Fibroblast of lung (primary cell): ENCODE measurements around the gene SUPT3H. TPM values are rescaled to one million over a fixed set of nuclear protein-coding genes. Genes with fewer than 3 reads are reported as not detected.

ENCODE experiments used
- DNase-seq, 2 donors: peaks; one replicate each; pipeline versions ENCODE4 v3.0.0 to v3.0.0-alpha.2; 2010; ENCODE audit warnings: low read depth in 2 of 2
- H2AFZ ChIP-seq: 2 replicates; pipeline ENCODE4 v1.5.1; 2012; ENCODE audit warnings: low read length, control low read depth, inconsistent platforms
- H3K27ac ChIP-seq: 2 replicates; pipeline ENCODE4 v1.5.1; 2011; ENCODE audit warnings: low read length, control low read depth; ENCODE audit not compliant: insufficient read depth
- H3K27me3 ChIP-seq: 2 replicates; pipeline ENCODE4 v1.5.1; 2011; ENCODE audit warnings: mild to moderate bottlenecking, low read length; ENCODE audit not compliant: control insufficient read depth, insufficient read depth
- H3K36me3 ChIP-seq: 2 replicates; pipeline ENCODE4 v1.5.1; 2011; ENCODE audit warnings: low read length; ENCODE audit not compliant: control insufficient read depth, insufficient read depth
- H3K4me1 ChIP-seq: 2 replicates; pipeline ENCODE4 v1.5.1; 2011; ENCODE audit warnings: low read length; ENCODE audit not compliant: control insufficient read depth, insufficient read depth; ENCODE audit errors: extremely low read depth
- H3K4me2 ChIP-seq: 2 replicates; pipeline ENCODE4 v1.5.1; 2011; ENCODE audit warnings: low read length, control low read depth; ENCODE audit not compliant: insufficient read depth; ENCODE audit errors: extremely low read depth
- H3K4me3 ChIP-seq, 4 experiments: fragments of 200-600 bp in 1 of 4; sonication (generic) in 1 of 4; replicated peaks in 1 of 4; 2 replicates each; pipeline ENCODE4 v1.5.1; 2011 to 2016; ENCODE audit warnings: low read length in 4 of 4, low read depth in 3 of 4, mild to moderate bottlenecking in 3 of 4, control low read depth in 2 of 4, inconsistent platforms in 1 of 4, mixed read lengths in 1 of 4; ENCODE audit not compliant: insufficient read depth in 1 of 4; ENCODE audit errors: control extremely low read depth in 1 of 4
- H3K79me2 ChIP-seq: 2 replicates; pipeline ENCODE4 v1.5.1; 2012; ENCODE audit warnings: mild to moderate bottlenecking, low read length, inconsistent platforms; ENCODE audit not compliant: control insufficient read depth, insufficient read depth
- H3K9ac ChIP-seq: 2 replicates; pipeline ENCODE4 v1.5.1; 2011; ENCODE audit warnings: mild to moderate bottlenecking, low read length, control low read depth; ENCODE audit not compliant: insufficient read depth
- H3K9me3 ChIP-seq: 2 replicates; pipeline ENCODE4 v1.5.1; 2012; ENCODE audit warnings: low read depth, low read length; ENCODE audit not compliant: control insufficient read depth, insufficient read depth
- H4K20me1 ChIP-seq: 2 replicates; pipeline ENCODE4 v1.5.1; 2011; ENCODE audit warnings: low read length; ENCODE audit not compliant: control insufficient read depth, insufficient read depth; ENCODE audit errors: extremely low read depth
- EZH2 ChIP-seq: IDR thresholded peaks from 2 replicates; pipeline ENCODE4 v1.5.1; 2012; ENCODE audit warnings: low read length, control low read depth, mild to moderate bottlenecking; ENCODE audit errors: missing control alignments
- polyA plus RNA-seq, 2 donors: library from polyadenylated mRNA; depleted of rRNA in 1 of 2; stranded (reverse) in 1 of 2; unstranded in 1 of 2; fragments of >200 nt; gene quantifications; 2 replicates each; pipeline ENCODE4 v1.2.1, GENCODE V29; 2011 to 2012; ENCODE audit warnings: missing spikeins in 1 of 2
- total RNA-seq: library from RNA; depleted of rRNA; stranded (reverse); fragments of >200 nt; gene quantifications from 2 replicates; pipeline ENCODE4 v1.2.1, GENCODE V29; 2014
- TF ChIP-seq, protein P1 (sequence below), 2 donors: IDR thresholded peaks in 1 of 2; conservative IDR thresholded peaks in 1 of 2; 1 replicate in 1 of 2; 2 replicates in 1 of 2; pipeline ENCODE4 v1.5.1; 2011 to 2012; ENCODE audit warnings: low read length in 2 of 2, control low read depth in 1 of 2, inconsistent platforms in 1 of 2, low read depth in 1 of 2, mild to moderate bottlenecking in 1 of 2

The SUPT3H gene
- total and polyA plus RNA-seq, 2 donors (not counting 1 experiment from before 2014, with no cell fraction given): 8.3 to 8.5 TPM

- no peaks in the 10 kb centered on the region for H3K27me3 ChIP-seq
- no peak overlapping the region for H3K4me2 ChIP-seq
- H2AFZ ChIP-seq: no peak overlapping the region
- no peak overlapping the region for H3K4me3 ChIP-seq
- no peaks in the 10 kb centered on the region for H3K79me2 ChIP-seq
- H3K4me1 ChIP-seq: no peaks in the 10 kb centered on the region
- no peak for TF ChIP-seq EZH2
- TF ChIP-seq, protein P1, sequence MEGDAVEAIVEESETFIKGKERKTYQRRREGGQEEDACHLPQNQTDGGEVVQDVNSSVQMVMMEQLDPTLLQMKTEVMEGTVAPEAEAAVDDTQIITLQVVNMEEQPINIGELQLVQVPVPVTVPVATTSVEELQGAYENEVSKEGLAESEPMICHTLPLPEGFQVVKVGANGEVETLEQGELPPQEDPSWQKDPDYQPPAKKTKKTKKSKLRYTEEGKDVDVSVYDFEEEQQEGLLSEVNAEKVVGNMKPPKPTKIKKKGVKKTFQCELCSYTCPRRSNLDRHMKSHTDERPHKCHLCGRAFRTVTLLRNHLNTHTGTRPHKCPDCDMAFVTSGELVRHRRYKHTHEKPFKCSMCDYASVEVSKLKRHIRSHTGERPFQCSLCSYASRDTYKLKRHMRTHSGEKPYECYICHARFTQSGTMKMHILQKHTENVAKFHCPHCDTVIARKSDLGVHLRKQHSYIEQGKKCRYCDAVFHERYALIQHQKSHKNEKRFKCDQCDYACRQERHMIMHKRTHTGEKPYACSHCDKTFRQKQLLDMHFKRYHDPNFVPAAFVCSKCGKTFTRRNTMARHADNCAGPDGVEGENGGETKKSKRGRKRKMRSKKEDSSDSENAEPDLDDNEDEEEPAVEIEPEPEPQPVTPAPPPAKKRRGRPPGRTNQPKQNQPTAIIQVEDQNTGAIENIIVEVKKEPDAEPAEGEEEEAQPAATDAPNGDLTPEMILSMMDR (conservative IDR thresholded peaks at IDR 0.05 in 1 of 2, IDR thresholded peaks at IDR 0.05 in 1 of 2; ENCODE audit: low read depth in 1 of 2, low read length in 2 of 2): no peak
- H3K27ac ChIP-seq: no peak overlapping the region
- H4K20me1 ChIP-seq: no peaks in the 10 kb centered on the region
- no peaks in the 10 kb centered on the region for H3K9me3 ChIP-seq
- no peaks in the 10 kb centered on the region for H3K36me3 ChIP-seq
- DNase-seq: peak in 1 of 2 donors; percentile 17
- no peak overlapping the region for H3K9ac ChIP-seq
These were observed 451.2 kb downstream of the SUPT3H start for GRCh38 chr6:44926556-44926955.

GRCh38 chr6:44925100-44925739 lies 452.5 kb downstream of the SUPT3H start:
- no peak overlapping the region for H3K4me2 ChIP-seq

GRCh38 chr6:44923444-44923843 lies 454.3 kb downstream of the SUPT3H start:
- Histone ChIP-seq H3K36me3 (no peaks in the 10 kb centered on the region), H3K4me3 (no peak overlapping the region), H4K20me1 (no peaks in the 10 kb centered on the region), H3K27me3 (no peaks in the 10 kb centered on the region), H2AFZ (no peak overlapping the region), H3K27ac (no peak overlapping the region), H3K79me2 (no peaks in the 10 kb centered on the region), H3K4me1 (no peaks in the 10 kb centered on the region), H3K4me2 (no peak overlapping the region), H3K9ac (no peak overlapping the region), H3K9me3 (no peaks in the 10 kb centered on the region)
- TF ChIP-seq, protein P1 (conservative IDR thresholded peaks at IDR 0.05 in 1 of 2, IDR thresholded peaks at IDR 0.05 in 1 of 2; ENCODE audit: low read depth in 1 of 2, low read length in 2 of 2): no peak
- TF ChIP-seq EZH2: no peak
- no peak for DNase-seq

More at GRCh38 chr6:44925100-44925739, 452.5 kb downstream of the SUPT3H start:
- Histone ChIP-seq H3K79me2 (no peaks in the 10 kb centered on the region), H3K9me3 (no peaks in the 10 kb centered on the region), H3K4me1 (no peaks in the 10 kb centered on the region), H3K27me3 (no peaks in the 10 kb centered on the region), H3K36me3 (no peaks in the 10 kb centered on the region), H3K9ac (no peak overlapping the region), H2AFZ (no peak overlapping the region), H4K20me1 (no peaks in the 10 kb centered on the region), H3K27ac (no peak overlapping the region), H3K4me3 (no peak overlapping the region)
- no peak for TF ChIP-seq EZH2
- TF ChIP-seq, protein P1 (conservative IDR thresholded peaks at IDR 0.05 in 1 of 2, IDR thresholded peaks at IDR 0.05 in 1 of 2; ENCODE audit: low read depth in 1 of 2, low read length in 2 of 2): no peak
- peak in 1 of 2 donors; percentile 71 for DNase-seq
